ENCODE results near the gene ROBO3. TPM values are rescaled to one million over a fixed set of nuclear protein-coding genes. Genes with fewer than 3 reads are reported as not detected.

The ROBO3 gene
- polyA plus RNA-seq, 3 donors = 13.5 to 17.4 (median 16.1) TPM

GRCh38 chr11:124890151-124890550, 24.9 kb downstream of the ROBO3 start:
- DNase-seq (ENCODE audit: low read depth in 3 of 3, low spot score in 2 of 3) = no peak

- DNase-seq (ENCODE audit: low read depth in 3 of 3, low spot score in 2 of 3) = no peak
Observed at GRCh38 chr11:124890683-124891372, 25.6 kb downstream of the ROBO3 start.

GRCh38 chr11:124891373-124891861, 26.2 kb downstream of the ROBO3 start:
- no peak for DNase-seq (ENCODE audit: low read depth in 3 of 3, low spot score in 2 of 3)

- no peak for DNase-seq (ENCODE audit: low read depth in 3 of 3, low spot score in 2 of 3)
Observed at GRCh38 chr11:124892146-124892545, 26.9 kb downstream of the ROBO3 start.

- DNase-seq (ENCODE audit: low read depth in 3 of 3, low spot score in 2 of 3) = no peak
Observed at GRCh38 chr11:124892750-124893454, 27.7 kb downstream of the ROBO3 start.

GRCh38 chr11:124893781-124894401, 28.7 kb downstream of the ROBO3 start:
- no peak for DNase-seq (ENCODE audit: low read depth in 3 of 3, low spot score in 2 of 3)

- no peak for DNase-seq (ENCODE audit: low read depth in 3 of 3, low spot score in 2 of 3)
Observed at GRCh38 chr11:124894606-124895430, 29.6 kb downstream of the ROBO3 start.

- DNase-seq (ENCODE audit: low read depth in 3 of 3, low spot score in 2 of 3) = no peak
Observed at GRCh38 chr11:124895471-124895971, 30.3 kb downstream of the ROBO3 start.

- no peak for DNase-seq (ENCODE audit: low read depth in 3 of 3, low spot score in 2 of 3)
Observed at GRCh38 chr11:124896071-124896750, 31.0 kb downstream of the ROBO3 start.

GRCh38 chr11:124896821-124897391, 31.7 kb downstream of the ROBO3 start:
- DNase-seq (ENCODE audit: low read depth in 3 of 3, low spot score in 2 of 3) = no peak

GRCh38 chr11:124897674-124898262, 32.5 kb downstream of the ROBO3 start, which contains the start of gene ROBO4:
Gene ROBO4 (minus strand): TSS chr11:124897865. CDS start chr11:124897795, 70 bp downstream.
- DNase-seq (ENCODE audit: low read depth in 3 of 3, low spot score in 2 of 3) = no peak

- DNase-seq (ENCODE audit: low read depth in 3 of 3, low spot score in 2 of 3) = no peak
Observed at GRCh38 chr11:124898263-124898680, 33.0 kb downstream of the ROBO3 start.

GRCh38 chr11:124898711-124899110, 33.5 kb downstream of the ROBO3 start:
- DNase-seq (ENCODE audit: low read depth in 3 of 3, low spot score in 2 of 3) = no peak

- DNase-seq (ENCODE audit: low read depth in 3 of 3, low spot score in 2 of 3) = no peak
Observed at GRCh38 chr11:124899383-124900145, 34.3 kb downstream of the ROBO3 start.

GRCh38 chr11:124900464-124900863, 35.2 kb downstream of the ROBO3 start:
- no peak for DNase-seq (ENCODE audit: low read depth in 3 of 3, low spot score in 2 of 3)

GRCh38 chr11:124902616-124903015, 37.4 kb downstream of the ROBO3 start:
- no peak for DNase-seq (ENCODE audit: low read depth in 3 of 3, low spot score in 2 of 3)

GRCh38 chr11:124915541-124916369, 50.5 kb downstream of the ROBO3 start:
- DNase-seq (ENCODE audit: low read depth in 3 of 3, low spot score in 2 of 3) = no peak

GRCh38 chr11:124916370-124916710, 51.1 kb downstream of the ROBO3 start:
- DNase-seq (ENCODE audit: low read depth in 3 of 3, low spot score in 2 of 3) = no peak
